Measurements from ENCODE around the gene FSIP1.

FSIP1 gene

DNA sequence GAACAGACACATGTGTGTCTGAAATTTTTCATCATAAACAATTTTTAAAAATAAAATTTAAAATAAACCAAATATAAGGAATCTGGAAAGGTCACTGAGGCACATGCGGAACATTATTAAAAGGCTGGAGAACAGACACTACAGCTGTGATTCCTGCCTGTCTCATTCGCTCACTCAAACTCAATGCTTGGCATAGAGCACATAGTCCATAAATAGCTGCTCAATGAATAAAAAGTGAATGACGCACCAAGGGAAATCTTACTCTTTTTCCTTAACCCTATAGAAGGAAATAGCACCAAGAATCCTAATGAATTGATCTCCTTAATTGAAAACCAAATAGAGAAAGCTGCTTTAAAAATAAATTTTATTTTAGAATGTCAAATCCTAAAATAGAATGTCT lies 98.4 kb downstream of the FSIP1 start:
- no peak for DNase-seq (ENCODE audit: low spot score)

DNA sequence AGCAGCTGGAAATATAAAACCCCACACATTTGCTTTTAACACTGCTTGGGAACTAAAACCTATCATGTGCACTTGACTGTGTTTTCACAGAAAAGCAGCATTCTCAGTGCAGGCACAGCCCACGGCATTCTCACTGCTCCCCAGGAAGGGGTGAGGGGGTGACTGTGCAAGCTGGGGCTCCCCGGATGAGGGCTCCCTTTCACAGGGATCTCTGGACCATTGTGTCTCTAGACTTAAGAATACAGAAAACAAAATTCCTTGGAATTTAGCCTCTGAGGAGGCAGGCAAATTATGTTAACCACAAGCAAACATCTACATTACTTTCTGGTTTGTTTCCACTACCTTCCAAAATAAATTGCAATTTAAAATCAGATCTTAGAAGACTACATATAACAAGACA lies 100.3 kb downstream of the FSIP1 start:
- no peak for DNase-seq (ENCODE audit: low spot score)

DNA sequence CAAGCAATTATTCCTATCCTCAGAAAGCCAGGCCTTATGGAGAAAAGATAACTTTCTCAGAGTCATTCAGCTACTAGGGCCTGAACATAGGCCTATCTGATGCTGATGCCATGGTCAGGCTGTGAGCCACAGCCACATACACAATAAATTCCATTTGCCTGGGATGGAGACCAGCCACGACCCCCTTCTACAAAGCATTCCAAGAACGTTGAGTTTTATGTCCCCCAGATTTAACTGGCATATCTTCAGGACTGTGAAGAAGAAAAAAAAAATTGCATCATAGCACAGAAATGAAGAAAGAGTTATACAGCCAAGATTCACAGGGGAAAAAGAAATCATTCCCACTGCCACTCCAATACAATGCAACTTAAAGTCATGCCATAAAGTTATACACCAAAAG lies 101.8 kb downstream of the FSIP1 start:
- no peak for DNase-seq (ENCODE audit: low spot score)

DNA sequence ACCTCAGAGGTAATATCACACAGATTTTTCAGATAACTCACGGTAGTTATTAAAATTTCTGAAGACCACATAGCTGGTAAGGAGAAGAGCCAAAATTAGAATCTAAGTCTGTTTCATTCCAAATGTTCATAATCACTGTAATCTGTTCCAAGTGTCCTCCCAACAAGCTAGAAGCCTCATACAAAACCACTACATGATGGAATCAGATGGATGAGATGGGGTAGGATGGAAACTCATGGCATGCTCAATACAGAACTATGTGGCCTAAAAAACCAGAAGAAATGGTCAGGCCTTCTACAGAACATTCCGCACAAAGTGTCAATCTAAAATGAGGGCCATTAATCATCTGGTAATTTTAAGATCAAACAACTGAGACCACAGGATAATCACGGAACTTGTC lies 110.0 kb downstream of the FSIP1 start:
- no peak for DNase-seq (ENCODE audit: low spot score)

DNA sequence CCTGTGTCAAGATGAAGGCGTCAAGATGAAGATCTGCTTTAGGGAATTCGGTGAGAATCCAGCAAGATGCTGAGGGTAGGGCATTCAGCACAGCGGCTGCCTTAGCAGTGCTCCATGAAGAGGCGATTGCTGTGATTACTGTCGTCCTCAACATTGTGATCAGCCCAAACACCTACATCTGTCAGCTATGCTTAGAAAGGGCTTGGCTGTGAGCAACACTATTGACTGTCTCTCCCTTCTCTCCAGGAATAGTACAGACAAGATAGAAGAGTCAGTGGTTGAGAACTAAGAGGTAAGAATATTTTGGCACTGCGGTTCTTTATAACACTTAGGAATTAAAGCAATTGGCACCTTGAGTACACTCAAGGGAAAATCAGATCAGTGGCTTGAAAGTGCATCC lies 110.5 kb downstream of the FSIP1 start:
- DNase-seq (ENCODE audit: low spot score), result no peak

DNA sequence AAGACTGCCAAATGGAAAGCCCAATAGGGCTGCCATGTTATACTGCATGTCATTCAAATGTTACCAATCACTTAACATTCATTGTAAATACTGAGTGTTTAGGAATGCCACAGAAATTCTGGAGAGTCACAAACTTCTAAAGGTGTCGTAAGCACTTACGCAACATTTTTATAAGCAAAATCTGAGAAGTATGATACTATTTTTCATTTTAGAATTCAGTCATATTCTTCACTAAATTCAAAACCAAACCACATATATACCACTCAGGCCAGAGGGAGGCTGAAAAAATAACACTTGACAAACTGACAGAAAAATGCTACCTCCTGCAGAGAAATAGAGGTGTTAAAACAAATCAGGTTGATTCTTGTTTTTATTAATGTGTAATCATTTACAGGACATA lies 112.0 kb downstream of the FSIP1 start:
- DNase-seq (ENCODE audit: low spot score), result no peak

DNA sequence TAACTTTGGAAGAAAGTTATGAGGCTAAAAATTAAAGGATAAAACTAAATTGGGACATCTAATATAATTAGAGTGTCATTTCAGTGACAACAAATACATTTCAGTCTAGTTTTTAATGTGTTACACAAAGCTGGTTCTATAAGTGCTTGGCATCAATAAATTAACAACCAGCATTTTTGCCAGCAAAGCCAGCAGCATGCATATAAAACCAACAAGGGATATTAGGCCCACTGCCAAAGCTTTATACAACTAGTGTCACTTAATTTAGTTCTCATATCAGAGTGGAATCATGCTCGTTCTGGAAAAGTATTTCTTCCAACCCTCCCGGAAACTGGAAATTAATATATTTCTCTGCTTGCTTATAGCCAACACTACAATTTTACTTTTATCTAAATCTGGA lies 113.0 kb downstream of the FSIP1 start:
- DNase-seq (ENCODE audit: low spot score), result no peak

DNA sequence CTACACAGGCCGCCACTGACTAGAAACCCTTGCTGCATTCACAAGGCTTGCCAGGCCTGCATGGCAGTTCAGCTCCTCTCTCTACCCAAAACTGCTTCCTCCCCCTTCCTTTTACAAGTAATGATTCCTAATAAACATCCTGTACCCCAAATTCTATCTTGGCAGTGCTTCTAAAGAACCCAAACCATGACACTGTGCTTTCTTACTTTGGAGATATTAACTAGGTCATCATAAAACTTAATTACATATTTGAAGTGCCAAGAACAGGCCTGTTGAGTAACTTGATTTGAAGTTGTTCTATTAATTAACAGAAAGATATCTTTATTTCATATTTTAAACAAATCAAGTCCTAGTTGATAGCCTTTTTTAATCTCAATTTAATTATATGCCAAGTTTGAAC lies 113.4 kb downstream of the FSIP1 start:
- DNase-seq (ENCODE audit: low spot score), result no peak

DNA sequence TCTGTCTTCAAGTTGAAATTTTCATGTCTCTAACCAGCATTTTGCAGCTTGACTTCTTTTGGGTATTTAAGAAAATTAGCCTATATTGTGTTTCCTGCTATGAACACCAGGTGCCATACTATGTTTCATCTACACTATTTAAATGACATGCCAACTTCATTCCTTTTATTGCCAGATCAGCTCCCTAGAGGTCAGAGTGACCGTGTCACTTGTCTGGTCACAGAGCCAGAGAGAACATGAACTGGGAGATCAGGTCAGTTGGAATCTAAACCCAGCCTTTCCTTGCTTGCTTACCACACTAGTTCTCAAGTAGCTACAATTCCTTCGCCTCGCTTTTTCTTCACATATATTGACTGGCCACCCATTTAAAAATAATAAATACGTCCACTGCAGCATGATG lies 114.2 kb downstream of the FSIP1 start:
- no peak for DNase-seq (ENCODE audit: low spot score)

DNA sequence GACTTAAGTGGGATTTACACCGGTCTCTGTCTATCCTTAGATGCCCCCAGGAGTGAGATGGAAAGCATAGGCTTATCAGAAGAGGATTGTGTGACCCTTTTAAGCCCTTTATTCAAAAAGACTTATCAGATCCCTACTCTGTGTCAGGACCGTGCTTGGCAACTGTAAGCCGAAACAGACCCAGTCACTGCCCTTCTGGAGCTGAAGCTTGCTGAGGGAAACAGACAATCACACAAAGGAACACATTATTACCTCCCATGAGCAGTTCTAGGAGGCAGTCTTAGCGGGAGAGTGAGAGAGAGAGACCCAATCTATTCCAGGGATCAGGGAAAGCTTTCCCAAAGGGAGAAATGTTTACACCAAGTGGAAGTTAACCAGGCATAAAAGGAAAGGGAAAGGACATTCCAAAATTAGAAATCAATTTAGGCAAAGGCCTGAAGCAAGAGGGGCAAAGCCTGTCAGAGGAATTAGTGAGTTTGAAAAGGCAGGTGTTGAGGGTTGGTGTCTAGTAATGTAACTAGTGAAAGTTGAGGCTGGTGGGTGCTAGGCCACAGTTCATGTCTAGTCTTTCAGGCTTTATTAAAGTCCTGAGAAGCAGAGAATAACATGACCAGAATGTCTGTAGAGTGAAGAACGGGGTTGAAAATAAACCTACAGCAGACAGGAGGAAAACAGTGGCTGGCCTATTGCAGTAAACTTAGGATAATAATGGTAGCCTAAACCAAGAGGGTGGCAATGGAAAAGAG lies 115.1 kb downstream of the FSIP1 start:
- no peak for DNase-seq (ENCODE audit: low spot score)

DNA sequence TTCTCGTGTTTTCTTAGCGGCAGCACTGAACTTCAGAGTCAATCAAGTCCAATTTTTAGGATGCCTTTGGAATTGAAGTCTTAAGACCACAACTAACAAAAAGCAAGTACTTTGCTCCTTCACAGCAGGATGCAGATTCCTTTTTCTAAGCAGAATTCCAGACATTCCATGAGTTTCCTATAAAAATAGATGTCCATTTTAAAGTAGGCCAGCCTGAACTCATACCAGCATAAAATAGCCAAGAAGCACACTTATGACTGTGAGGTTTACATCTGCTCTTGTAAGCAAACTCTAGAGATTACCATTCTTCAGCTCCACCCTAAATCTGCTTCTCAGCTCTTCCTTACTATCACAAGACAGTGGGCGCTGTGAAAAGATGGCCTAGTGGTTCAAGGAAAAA lies 116.0 kb downstream of the FSIP1 start:
- no peak for DNase-seq (ENCODE audit: low spot score)

DNA sequence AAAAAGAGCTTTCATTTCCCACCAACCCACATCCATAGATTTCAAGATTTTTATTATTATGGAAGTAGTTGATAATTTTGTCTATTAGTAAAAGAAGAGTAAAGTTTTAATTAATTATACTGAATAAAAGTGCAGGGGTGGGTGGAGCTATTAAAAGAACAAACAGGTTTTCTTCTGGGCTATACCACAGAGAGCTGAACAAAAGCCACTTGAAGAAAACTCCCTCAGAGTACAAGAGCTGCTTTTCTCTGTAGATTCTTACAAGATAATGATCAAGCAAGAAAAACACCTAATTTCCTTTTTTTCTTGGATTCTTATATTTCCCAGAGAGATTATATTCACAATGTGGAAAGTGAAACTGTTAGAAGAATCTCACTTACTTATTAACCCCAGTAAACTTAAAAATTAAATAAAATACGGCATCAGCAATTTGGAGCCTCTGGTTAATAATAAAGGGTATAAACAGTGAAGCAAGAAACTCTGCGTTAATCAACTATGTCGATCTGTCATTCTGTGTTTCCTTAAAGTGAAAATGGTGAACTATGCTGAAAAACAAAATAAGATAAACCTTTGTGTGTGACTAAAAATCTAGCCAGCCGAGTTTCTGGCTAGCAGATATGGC lies 116.9 kb downstream of the FSIP1 start:
- DNase-seq (ENCODE audit: low spot score), result no peak

DNA sequence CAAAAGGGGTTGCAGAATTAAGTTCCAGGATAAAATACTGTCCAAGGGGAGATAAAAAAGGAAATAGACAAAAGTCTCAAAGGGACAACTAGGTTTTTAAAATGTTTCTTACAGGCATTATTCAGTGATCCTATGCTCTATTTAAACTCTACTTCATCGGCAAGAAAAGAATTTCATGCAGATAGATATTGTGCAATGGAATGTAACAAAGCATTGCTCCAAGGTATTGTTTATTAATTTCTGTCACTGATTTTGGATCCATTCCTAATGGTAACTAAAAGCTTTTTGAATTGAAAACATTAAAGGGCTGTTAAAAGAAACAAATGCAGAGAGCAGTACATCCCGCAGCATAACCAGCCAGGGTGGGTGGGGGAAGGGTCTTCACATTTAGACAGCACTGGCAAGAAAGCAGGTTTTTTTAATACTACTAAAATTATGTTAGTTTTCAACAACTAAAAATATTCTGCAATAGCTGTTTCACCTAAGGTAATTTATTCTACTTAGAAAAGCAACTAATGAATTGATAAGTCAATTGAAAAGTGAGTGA lies 118.9 kb downstream of the FSIP1 start:
- DNase-seq (ENCODE audit: low spot score), result no peak

DNA sequence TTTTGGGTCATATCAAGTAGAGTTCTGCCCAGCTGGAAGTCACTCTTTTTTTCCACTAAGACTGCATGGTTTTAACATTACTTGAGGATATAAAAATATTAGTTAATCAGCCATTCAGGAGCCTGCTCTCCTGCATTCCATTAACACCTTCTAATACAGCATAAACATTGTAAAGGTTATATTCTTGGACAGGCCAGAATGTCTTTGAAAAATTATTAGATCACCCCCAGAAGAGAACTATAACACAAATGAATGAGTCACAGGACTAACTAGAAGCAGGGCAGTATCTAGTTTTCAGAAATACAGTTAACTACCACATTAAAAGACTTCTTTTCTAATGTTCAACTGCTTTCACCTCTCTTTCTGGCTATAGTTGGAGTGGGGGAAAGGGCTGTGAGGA lies 120.9 kb downstream of the FSIP1 start:
- no peak for DNase-seq (ENCODE audit: low spot score)

DNA sequence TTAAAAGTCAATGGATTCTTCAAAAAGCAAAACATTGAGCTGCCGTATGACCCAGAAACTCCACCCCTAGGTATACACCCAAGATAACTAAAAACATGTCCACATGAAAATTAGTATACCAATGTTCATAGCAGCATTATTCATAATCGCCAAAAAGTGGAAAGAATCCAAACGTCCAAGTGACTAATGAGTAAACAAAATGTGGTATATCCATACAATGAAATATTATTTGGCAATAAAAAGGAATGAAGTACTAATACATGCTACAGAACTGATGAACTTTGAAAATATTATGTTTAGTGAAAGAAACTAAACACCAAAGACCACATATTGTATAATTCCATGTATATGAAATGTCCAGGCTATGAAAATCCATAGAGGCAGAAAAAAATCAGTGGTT lies 123.9 kb downstream of the FSIP1 start:
- DNase-seq (ENCODE audit: low spot score), result no peak

DNA sequence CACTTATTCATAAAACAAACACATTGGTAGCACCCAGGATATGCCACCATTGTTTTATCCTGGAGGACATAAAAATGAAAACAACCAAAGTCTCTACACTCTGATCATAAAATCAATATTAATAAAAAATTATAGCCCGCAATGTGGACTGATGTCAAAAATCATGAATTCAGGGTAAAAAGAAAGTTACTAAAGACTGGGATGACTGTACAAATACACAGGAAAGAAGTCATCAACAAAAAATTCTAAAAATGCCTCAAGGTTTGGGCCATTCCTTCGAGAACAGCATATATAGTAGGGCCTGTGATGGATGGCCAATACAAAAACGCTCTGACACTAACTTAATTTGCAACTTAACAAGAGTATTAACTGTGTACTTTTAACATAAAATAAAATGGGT lies 125.0 kb downstream of the FSIP1 start:
- DNase-seq (ENCODE audit: low spot score), result no peak

DNA sequence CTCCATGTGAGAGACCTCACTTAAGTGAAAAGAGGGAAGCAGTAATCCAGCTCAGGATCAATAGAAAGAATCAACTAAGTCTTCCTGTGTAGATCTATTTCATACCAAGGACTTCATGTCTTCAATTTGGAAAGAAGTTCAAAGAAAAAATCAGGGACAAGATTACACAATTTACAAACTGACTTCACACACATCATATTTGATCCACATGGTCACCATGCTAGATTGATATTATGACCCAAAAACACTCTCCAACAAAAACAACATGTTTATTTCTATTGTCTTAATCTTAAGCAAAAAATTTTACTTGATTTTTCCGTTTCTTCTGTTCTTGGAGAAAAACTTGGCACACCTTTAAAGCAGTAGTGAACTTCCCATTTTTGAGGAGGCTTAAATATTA lies 125.5 kb downstream of the FSIP1 start:
- no peak for DNase-seq (ENCODE audit: low spot score)

DNA sequence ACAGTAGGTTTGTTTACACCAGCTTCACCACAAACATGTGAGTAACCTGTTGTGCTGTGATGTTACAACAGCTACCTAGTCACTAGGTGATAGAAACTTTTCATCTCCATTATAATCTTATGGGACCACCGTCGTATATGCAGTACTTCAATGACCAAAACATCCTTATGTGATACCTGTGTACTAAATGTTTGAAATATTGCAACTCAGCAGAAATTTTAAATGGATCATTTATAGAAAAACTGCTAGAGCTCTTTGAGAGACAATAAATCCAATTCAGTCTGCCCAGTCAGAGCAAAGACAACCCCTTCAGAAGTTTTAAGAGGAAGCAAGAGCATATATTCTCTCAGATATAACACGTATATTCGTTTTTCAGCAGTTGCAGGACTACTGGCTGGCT lies 128.3 kb downstream of the FSIP1 start:
- no peak for DNase-seq (ENCODE audit: low spot score)

DNA sequence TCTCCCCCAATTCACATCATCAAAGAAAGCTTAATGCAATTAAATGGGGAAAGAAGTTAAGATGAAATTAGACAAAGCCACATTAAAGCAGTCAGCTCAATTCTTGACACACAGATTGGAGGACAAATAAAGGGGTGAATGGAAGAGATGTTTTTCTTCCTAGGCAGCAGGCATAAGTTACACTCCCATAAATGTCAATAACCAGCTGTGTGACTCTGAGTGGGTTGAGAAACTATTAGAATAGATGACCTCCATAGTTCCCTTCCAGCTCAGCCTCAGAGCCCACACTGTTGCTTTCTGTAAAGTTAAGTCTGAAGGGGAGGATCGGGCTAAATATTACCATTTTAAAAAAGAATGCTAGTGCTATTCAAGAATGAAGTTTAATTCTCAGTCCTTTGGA lies 130.8 kb downstream of the FSIP1 start:
- DNase-seq (ENCODE audit: low spot score), result no peak

DNA sequence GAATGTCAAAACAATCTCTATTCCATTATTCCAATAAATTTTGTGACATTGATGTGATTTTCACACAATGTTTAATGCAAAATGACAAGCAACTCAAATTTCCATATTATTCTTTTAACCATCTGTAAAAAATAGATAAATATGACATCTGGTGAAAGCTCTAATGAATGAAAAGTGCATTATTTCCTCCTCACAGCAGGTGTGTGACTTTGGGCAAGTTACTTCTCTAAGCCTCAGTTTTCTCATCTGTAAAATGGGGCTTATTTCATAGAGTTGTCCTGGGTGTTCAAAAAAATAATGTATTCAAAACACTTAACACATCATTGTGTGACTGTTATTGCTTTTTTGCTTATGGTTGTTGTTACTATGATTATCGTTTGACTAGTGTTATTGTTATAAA lies 131.3 kb downstream of the FSIP1 start:
- no peak for DNase-seq (ENCODE audit: low spot score)

DNA sequence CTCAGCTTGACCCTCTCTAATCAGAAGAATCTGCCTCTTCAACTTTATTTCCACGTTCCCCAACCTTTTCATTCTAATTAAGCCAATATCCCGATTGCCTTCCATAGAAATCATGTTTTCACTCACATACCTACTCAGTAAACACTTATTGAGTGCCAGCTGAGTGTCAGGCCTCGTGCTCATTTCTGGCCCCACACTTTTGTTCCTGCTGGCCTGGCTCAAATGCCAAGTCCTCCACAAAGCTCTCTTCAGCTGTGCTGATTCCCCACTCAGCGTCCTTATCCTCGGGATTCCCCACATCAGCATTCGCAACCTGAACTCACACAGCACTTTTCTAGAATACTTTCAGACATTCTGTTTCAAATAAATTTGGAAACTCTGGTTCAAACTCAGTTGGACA lies 132.9 kb downstream of the FSIP1 start:
- no peak for DNase-seq (ENCODE audit: low spot score)

DNA sequence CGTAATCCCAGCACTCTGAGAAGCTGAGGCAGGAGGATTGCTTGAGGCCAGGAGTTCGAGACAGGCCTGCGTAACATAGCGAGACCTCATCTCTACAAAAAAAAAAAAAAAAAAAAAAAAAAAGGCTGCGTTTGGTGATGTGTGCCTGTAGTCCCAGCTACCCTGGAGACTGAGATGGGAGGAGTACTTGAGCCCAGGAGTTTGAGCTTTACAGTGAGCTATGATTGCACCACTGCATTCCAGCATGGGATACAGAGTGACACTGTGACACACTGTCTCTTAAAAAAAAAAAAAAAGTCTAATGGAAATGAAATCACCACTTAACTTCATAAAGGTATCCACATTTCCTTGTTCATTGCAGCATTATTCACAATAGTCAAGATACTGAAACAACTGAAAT lies 136.2 kb downstream of the FSIP1 start:
- DNase-seq (ENCODE audit: low spot score), result no peak

DNA sequence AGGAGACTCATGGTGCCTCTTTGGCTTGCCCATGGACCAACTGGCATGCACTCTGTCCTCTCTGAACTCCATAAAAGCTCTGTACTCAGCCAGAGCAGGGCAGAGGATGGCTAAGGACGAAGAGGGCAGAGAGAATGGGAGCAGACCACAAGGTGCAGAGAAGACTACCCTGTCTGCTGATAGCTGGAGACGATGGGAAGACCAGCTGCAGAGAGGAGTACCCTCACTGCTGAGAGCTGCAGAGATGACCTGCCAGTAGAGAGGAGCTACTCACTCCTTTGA lies 136.7 kb downstream of the FSIP1 start:
- no peak for DNase-seq (ENCODE audit: low spot score)
